Measurements from ENCODE around the gene PTPRU.

GRCh38 chr1:29282135-29282923, 46.0 kb downstream of the PTPRU start:
- TF ChIP-seq CTCF (IDR thresholded peaks at IDR 0.05; ENCODE audit: insufficient read depth, low read length, poor library complexity, severe bottlenecking) (no peak), EZH2phosphoT487 (conservative IDR thresholded peaks at IDR 0.05; ENCODE audit: low read length) (no peak)
